CD14-positive monocyte (primary cell): Measurements from ENCODE around the gene CHORDC1. TPM values are rescaled to one million over a fixed set of nuclear protein-coding genes. Genes with fewer than 3 reads are reported as not detected.

Experiments used
- DNase-seq, 3 donors: peaks; one replicate each; pipeline ENCODE4 v3.0.0-alpha.2; 2011 to 2022
- H2AFZ ChIP-seq: 2 replicates; pipeline ENCODE4 v1.6.0; 2012; ENCODE audit warnings: mild to moderate bottlenecking, low read depth, low read length, inconsistent platforms; ENCODE audit not compliant: insufficient read depth, poor library complexity, severe bottlenecking
- H3K27ac ChIP-seq, 2 donors: 1 replicate in 1 of 2; 2 replicates in 1 of 2; pipeline ENCODE4 v1.5.1; 2012 to 2013; ENCODE audit warnings: low read length in 2 of 2, control low read depth in 1 of 2, inconsistent platforms in 1 of 2, low read depth in 1 of 2, mild to moderate bottlenecking in 1 of 2
- H3K27me3 ChIP-seq, 2 donors: one replicate each; pipeline versions ENCODE4 v1.6.0 to v1.6.1; 2011 to 2013; ENCODE audit warnings: low read length in 2 of 2; ENCODE audit not compliant: control insufficient read depth in 2 of 2, insufficient read depth in 2 of 2
- H3K36me3 ChIP-seq, 2 donors: replicated peaks in 1 of 2; 1 replicate in 1 of 2; 2 replicates in 1 of 2; pipeline versions ENCODE4 v1.5.1 to v1.6.1; 2012 to 2013; ENCODE audit warnings: low read length in 2 of 2, control low read depth in 1 of 2, inconsistent platforms in 1 of 2, mild to moderate bottlenecking in 1 of 2; ENCODE audit not compliant: insufficient read depth in 2 of 2, control insufficient read depth in 1 of 2
- H3K4me1 ChIP-seq, 2 donors: 1 replicate in 1 of 2; 2 replicates in 1 of 2; pipeline versions ENCODE4 v1.5.1 to v1.6.1; 2012 to 2013; ENCODE audit warnings: low read length in 2 of 2, control low read depth in 1 of 2, inconsistent platforms in 1 of 2, mild to moderate bottlenecking in 1 of 2, moderate library complexity in 1 of 2; ENCODE audit not compliant: insufficient read depth in 2 of 2, control insufficient read depth in 1 of 2
- H3K4me2 ChIP-seq: replicated peaks from 2 replicates; pipeline ENCODE3; 2012; ENCODE audit warnings: low read length, moderate library complexity, mild to moderate bottlenecking; ENCODE audit not compliant: poor library complexity, severe bottlenecking; ENCODE audit errors: extremely low read depth
- H3K4me3 ChIP-seq, 3 experiments: fragments of 200-600 bp in 1 of 3; sonication (generic) in 1 of 3; replicated peaks in 1 of 3; 1 replicate in 2 of 3; 2 replicates in 1 of 3; pipeline ENCODE4 v1.5.1; 2011 to 2013; ENCODE audit warnings: low read length in 3 of 3, mild to moderate bottlenecking in 3 of 3, control low read depth in 2 of 3, low read depth in 2 of 3, inconsistent platforms in 1 of 3, moderate library complexity in 1 of 3
- H3K79me2 ChIP-seq: 2 replicates; pipeline ENCODE4 v1.6.0; 2012; ENCODE audit warnings: mild to moderate bottlenecking, control low read depth, inconsistent platforms, low read length, moderate library complexity; ENCODE audit not compliant: insufficient read depth
- H3K9ac ChIP-seq: 2 replicates; pipeline ENCODE4 v1.6.0; 2017; ENCODE audit warnings: low read length, mild to moderate bottlenecking; ENCODE audit not compliant: insufficient read depth, poor library complexity, severe bottlenecking
- H3K9me3 ChIP-seq, 2 donors: replicated peaks in 1 of 2; 1 replicate in 1 of 2; 2 replicates in 1 of 2; pipeline versions ENCODE4 v1.5.1 to v1.6.1; 2012 to 2013; ENCODE audit warnings: low read length in 2 of 2, control low read depth in 1 of 2; ENCODE audit not compliant: control insufficient read depth in 1 of 2, insufficient read depth in 1 of 2
- H4K20me1 ChIP-seq: 2 replicates; pipeline ENCODE4 v1.6.0; 2012; ENCODE audit warnings: mild to moderate bottlenecking, low read length, control low read depth, moderate library complexity; ENCODE audit not compliant: insufficient read depth
- H3K27ac Mint-ChIP-seq, 7 donors: one replicate each; pipeline ENCODE4 v1.8.0; 2020; ENCODE audit warnings: mild to moderate bottlenecking in 7 of 7, mixed read lengths in 7 of 7, moderate library complexity in 6 of 7, inconsistent platforms in 2 of 7
- H3K27me3 Mint-ChIP-seq, 3 donors: one replicate each; pipeline ENCODE4 v1.8.0; 2021 to 2022; ENCODE audit warnings: low read depth in 3 of 3, mild to moderate bottlenecking in 3 of 3, mixed read lengths in 3 of 3, moderate library complexity in 3 of 3, inconsistent platforms in 1 of 3
- H3K36me3 Mint-ChIP-seq, 2 donors: one replicate each; pipeline ENCODE4 v1.8.0; 2020; ENCODE audit warnings: mixed read lengths in 2 of 2, inconsistent platforms in 1 of 2, mild to moderate bottlenecking in 1 of 2
- H3K4me1 Mint-ChIP-seq: one replicate; pipeline ENCODE4 v1.8.0; 2020; ENCODE audit warnings: mild to moderate bottlenecking, mixed read lengths
- H3K4me3 Mint-ChIP-seq, 2 donors: one replicate each; pipeline ENCODE4 v1.8.0; 2020; ENCODE audit warnings: mild to moderate bottlenecking in 2 of 2, mixed read lengths in 2 of 2, moderate library complexity in 1 of 2
- H3K9me3 Mint-ChIP-seq, 7 donors: one replicate each; pipeline ENCODE4 v1.8.0; 2020 to 2022; ENCODE audit warnings: mixed read lengths in 7 of 7, mild to moderate bottlenecking in 6 of 7, moderate library complexity in 6 of 7, inconsistent platforms in 2 of 7
- WGBS: methylation state at CpG from one replicate; pipeline ENCODE4 v1.1.5; 2013; ENCODE audit warnings: missing lambda C conversion rate; ENCODE audit not compliant: insufficient coverage; 5-methylcytosine and 5-hydroxymethylcytosine counted together
- intact Hi-C, 2 donors: fragments of 100-400 bp; cut with micrococcal nuclease; formaldehyde crosslinking; loops; one replicate each; pipeline versions ENCODE4 v1.15.0 to v1.15.1; 2023
- polyA plus RNA-seq, 3 donors: library from polyadenylated mRNA; depleted of rRNA in 1 of 3; unstranded in 2 of 3; stranded (reverse) in 1 of 3; fragments of 300-500 nt in 2 of 3; fragments of >200 nt in 1 of 3; fragmentation: Illumina TruSeq in 2 of 3; gene quantifications; 1 replicate in 2 of 3; 2 replicates in 1 of 3; pipeline ENCODE4 v1.2.3, GENCODE V29; 2012 to 2021
- TF ChIP-seq, protein P1 (sequence below): fragments of 200-600 bp; IDR thresholded peaks from one replicate; pipeline ENCODE4 v1.8.0; 2022; ENCODE audit warnings: antibody characterized with exemption, mild to moderate bottlenecking

Gene CHORDC1
- polyA plus RNA-seq, 3 donors: 4.2 to 15.4 (median 8.4) TPM

DNA sequence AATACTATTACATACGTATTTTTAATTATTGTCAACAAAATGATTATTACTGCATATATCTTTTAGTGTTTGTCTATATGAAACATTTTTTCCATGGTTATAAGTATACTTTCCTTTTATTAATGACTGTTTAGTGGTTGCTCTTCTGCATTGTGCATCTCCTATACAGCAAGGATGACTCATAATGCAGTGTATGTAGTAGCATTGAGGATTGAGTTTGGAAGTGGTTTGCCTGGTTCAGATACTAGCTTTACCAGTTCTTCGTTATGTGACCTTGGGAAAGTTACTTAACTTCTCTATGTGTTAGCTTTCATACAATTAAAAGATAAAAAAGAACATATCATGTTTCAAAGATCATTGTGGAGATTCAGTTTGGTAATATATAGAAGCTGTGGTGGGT, 44.1 kb downstream of the CHORDC1 start:
- Histone ChIP-seq H3K27ac (no peak overlapping the region), H3K4me3 (no peak overlapping the region), H3K27me3 (no peaks in the 10 kb centered on the region), H3K36me3 (no peaks in the 10 kb centered on the region), H2AFZ (no peak overlapping the region), H3K9me3 (no peaks in the 10 kb centered on the region), H3K9ac (no peak overlapping the region), H3K4me1 (no peaks in the 10 kb centered on the region), H3K79me2 (no peaks in the 10 kb centered on the region), H3K4me2 (no peak overlapping the region), H4K20me1 (no peaks in the 10 kb centered on the region)
- Mint-ChIP-seq H3K36me3 (no peaks in the 10 kb centered on the region), H3K4me3 (no peak overlapping the region), H3K27me3 (peaks cover 0 to 2% (median 0%) of the 10 kb centered on the region in 3 donors), H3K27ac (no peak overlapping the region), H3K9me3 (peaks cover 0 to 3% (median 0%) of the 10 kb centered on the region in 7 donors), H3K4me1 (no peaks in the 10 kb centered on the region)
- TF ChIP-seq, protein P1, sequence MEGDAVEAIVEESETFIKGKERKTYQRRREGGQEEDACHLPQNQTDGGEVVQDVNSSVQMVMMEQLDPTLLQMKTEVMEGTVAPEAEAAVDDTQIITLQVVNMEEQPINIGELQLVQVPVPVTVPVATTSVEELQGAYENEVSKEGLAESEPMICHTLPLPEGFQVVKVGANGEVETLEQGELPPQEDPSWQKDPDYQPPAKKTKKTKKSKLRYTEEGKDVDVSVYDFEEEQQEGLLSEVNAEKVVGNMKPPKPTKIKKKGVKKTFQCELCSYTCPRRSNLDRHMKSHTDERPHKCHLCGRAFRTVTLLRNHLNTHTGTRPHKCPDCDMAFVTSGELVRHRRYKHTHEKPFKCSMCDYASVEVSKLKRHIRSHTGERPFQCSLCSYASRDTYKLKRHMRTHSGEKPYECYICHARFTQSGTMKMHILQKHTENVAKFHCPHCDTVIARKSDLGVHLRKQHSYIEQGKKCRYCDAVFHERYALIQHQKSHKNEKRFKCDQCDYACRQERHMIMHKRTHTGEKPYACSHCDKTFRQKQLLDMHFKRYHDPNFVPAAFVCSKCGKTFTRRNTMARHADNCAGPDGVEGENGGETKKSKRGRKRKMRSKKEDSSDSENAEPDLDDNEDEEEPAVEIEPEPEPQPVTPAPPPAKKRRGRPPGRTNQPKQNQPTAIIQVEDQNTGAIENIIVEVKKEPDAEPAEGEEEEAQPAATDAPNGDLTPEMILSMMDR: no peak
- intact Hi-C loops: no loop called here
- DNase-seq: no peak
- no CpG with 5 or more reads among the region's 2 CpGs for WGBS

DNA sequence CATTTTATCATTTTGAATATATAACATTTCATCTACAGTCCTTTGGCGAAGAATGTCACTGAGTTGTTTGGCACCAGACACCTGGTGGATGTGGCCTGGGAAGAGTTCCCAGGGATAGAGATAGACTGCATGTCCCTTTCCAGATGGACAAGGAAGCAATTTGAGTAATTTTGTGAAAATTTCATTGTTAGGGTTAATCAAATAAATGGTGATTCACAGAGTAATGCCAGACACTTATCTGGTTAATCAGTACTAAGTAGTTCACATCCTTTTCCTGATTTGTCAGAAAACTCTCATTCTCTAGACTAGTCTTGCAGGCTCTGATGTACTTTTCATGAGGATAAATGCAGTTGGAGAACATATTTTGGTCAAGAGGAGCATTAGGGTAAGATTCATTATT, 46.8 kb downstream of the CHORDC1 start:
- Histone ChIP-seq H3K27ac (no peak overlapping the region), H2AFZ (no peak overlapping the region), H3K4me2 (no peak overlapping the region), H3K79me2 (no peaks in the 10 kb centered on the region), H3K4me3 (no peak overlapping the region), H3K27me3 (no peaks in the 10 kb centered on the region), H4K20me1 (no peaks in the 10 kb centered on the region), H3K4me1 (no peaks in the 10 kb centered on the region), H3K9me3 (no peaks in the 10 kb centered on the region), H3K36me3 (no peaks in the 10 kb centered on the region), H3K9ac (no peak overlapping the region)
- no peaks in the 10 kb centered on the region for H3K27me3 Mint-ChIP-seq
- DNase-seq: no peak
- H3K4me1 Mint-ChIP-seq: no peaks in the 10 kb centered on the region
- peaks cover 0 to 3% (median 0%) of the 10 kb centered on the region in 7 donors for H3K9me3 Mint-ChIP-seq
- no peaks in the 10 kb centered on the region for H3K36me3 Mint-ChIP-seq
- no peak overlapping the region for H3K27ac Mint-ChIP-seq
- intact Hi-C loops: no loop called here
- TF ChIP-seq, protein P1: no peak
- H3K4me3 Mint-ChIP-seq: no peak overlapping the region
- WGBS: 100% methylated on average over 1 of the region's 1 CpG
